CD14-positive monocyte (primary cell): ENCODE measurements around the gene MEPCE. TPM values are rescaled to one million over a fixed set of nuclear protein-coding genes. Genes with fewer than 3 reads are reported as not detected.

ENCODE experiments used
- DNase-seq, 3 donors: peaks; one replicate each; pipeline ENCODE4 v3.0.0-alpha.2; 2011 to 2022
- H2AFZ ChIP-seq: 2 replicates; pipeline ENCODE4 v1.6.0; 2012; ENCODE audit warnings: mild to moderate bottlenecking, low read depth, low read length, inconsistent platforms; ENCODE audit not compliant: insufficient read depth, poor library complexity, severe bottlenecking
- H3K27ac ChIP-seq, 2 donors: 1 replicate in 1 of 2; 2 replicates in 1 of 2; pipeline ENCODE4 v1.5.1; 2012 to 2013; ENCODE audit warnings: low read length in 2 of 2, control low read depth in 1 of 2, inconsistent platforms in 1 of 2, low read depth in 1 of 2, mild to moderate bottlenecking in 1 of 2
- H3K27me3 ChIP-seq, 2 donors: one replicate each; pipeline versions ENCODE4 v1.6.0 to v1.6.1; 2011 to 2013; ENCODE audit warnings: low read length in 2 of 2; ENCODE audit not compliant: control insufficient read depth in 2 of 2, insufficient read depth in 2 of 2
- H3K36me3 ChIP-seq, 2 donors: replicated peaks in 1 of 2; 1 replicate in 1 of 2; 2 replicates in 1 of 2; pipeline versions ENCODE4 v1.5.1 to v1.6.1; 2012 to 2013; ENCODE audit warnings: low read length in 2 of 2, control low read depth in 1 of 2, inconsistent platforms in 1 of 2, mild to moderate bottlenecking in 1 of 2; ENCODE audit not compliant: insufficient read depth in 2 of 2, control insufficient read depth in 1 of 2
- H3K4me1 ChIP-seq, 2 donors: 1 replicate in 1 of 2; 2 replicates in 1 of 2; pipeline versions ENCODE4 v1.5.1 to v1.6.1; 2012 to 2013; ENCODE audit warnings: low read length in 2 of 2, control low read depth in 1 of 2, inconsistent platforms in 1 of 2, mild to moderate bottlenecking in 1 of 2, moderate library complexity in 1 of 2; ENCODE audit not compliant: insufficient read depth in 2 of 2, control insufficient read depth in 1 of 2
- H3K4me2 ChIP-seq: replicated peaks from 2 replicates; pipeline ENCODE3; 2012; ENCODE audit warnings: low read length, moderate library complexity, mild to moderate bottlenecking; ENCODE audit not compliant: poor library complexity, severe bottlenecking; ENCODE audit errors: extremely low read depth
- H3K4me3 ChIP-seq, 3 experiments: fragments of 200-600 bp in 1 of 3; sonication (generic) in 1 of 3; replicated peaks in 1 of 3; 1 replicate in 2 of 3; 2 replicates in 1 of 3; pipeline ENCODE4 v1.5.1; 2011 to 2013; ENCODE audit warnings: low read length in 3 of 3, mild to moderate bottlenecking in 3 of 3, control low read depth in 2 of 3, low read depth in 2 of 3, inconsistent platforms in 1 of 3, moderate library complexity in 1 of 3
- H3K79me2 ChIP-seq: 2 replicates; pipeline ENCODE4 v1.6.0; 2012; ENCODE audit warnings: mild to moderate bottlenecking, control low read depth, inconsistent platforms, low read length, moderate library complexity; ENCODE audit not compliant: insufficient read depth
- H3K9ac ChIP-seq: 2 replicates; pipeline ENCODE4 v1.6.0; 2017; ENCODE audit warnings: low read length, mild to moderate bottlenecking; ENCODE audit not compliant: insufficient read depth, poor library complexity, severe bottlenecking
- H3K9me3 ChIP-seq, 2 donors: replicated peaks in 1 of 2; 1 replicate in 1 of 2; 2 replicates in 1 of 2; pipeline versions ENCODE4 v1.5.1 to v1.6.1; 2012 to 2013; ENCODE audit warnings: low read length in 2 of 2, control low read depth in 1 of 2; ENCODE audit not compliant: control insufficient read depth in 1 of 2, insufficient read depth in 1 of 2
- H4K20me1 ChIP-seq: 2 replicates; pipeline ENCODE4 v1.6.0; 2012; ENCODE audit warnings: mild to moderate bottlenecking, low read length, control low read depth, moderate library complexity; ENCODE audit not compliant: insufficient read depth
- H3K27ac Mint-ChIP-seq, 7 donors: one replicate each; pipeline ENCODE4 v1.8.0; 2020; ENCODE audit warnings: mild to moderate bottlenecking in 7 of 7, mixed read lengths in 7 of 7, moderate library complexity in 6 of 7, inconsistent platforms in 2 of 7
- H3K27me3 Mint-ChIP-seq, 3 donors: one replicate each; pipeline ENCODE4 v1.8.0; 2021 to 2022; ENCODE audit warnings: low read depth in 3 of 3, mild to moderate bottlenecking in 3 of 3, mixed read lengths in 3 of 3, moderate library complexity in 3 of 3, inconsistent platforms in 1 of 3
- H3K36me3 Mint-ChIP-seq, 2 donors: one replicate each; pipeline ENCODE4 v1.8.0; 2020; ENCODE audit warnings: mixed read lengths in 2 of 2, inconsistent platforms in 1 of 2, mild to moderate bottlenecking in 1 of 2
- H3K4me1 Mint-ChIP-seq: one replicate; pipeline ENCODE4 v1.8.0; 2020; ENCODE audit warnings: mild to moderate bottlenecking, mixed read lengths
- H3K4me3 Mint-ChIP-seq, 2 donors: one replicate each; pipeline ENCODE4 v1.8.0; 2020; ENCODE audit warnings: mild to moderate bottlenecking in 2 of 2, mixed read lengths in 2 of 2, moderate library complexity in 1 of 2
- H3K9me3 Mint-ChIP-seq, 7 donors: one replicate each; pipeline ENCODE4 v1.8.0; 2020 to 2022; ENCODE audit warnings: mixed read lengths in 7 of 7, mild to moderate bottlenecking in 6 of 7, moderate library complexity in 6 of 7, inconsistent platforms in 2 of 7
- CTCF ChIP-seq: fragments of 200-600 bp; IDR thresholded peaks from one replicate; pipeline ENCODE4 v1.8.0; 2022; ENCODE audit warnings: antibody characterized with exemption, mild to moderate bottlenecking
- whole genome bisulfite sequencing: methylation state at CpG from one replicate; pipeline ENCODE4 v1.1.5; 2013; ENCODE audit warnings: missing lambda C conversion rate; ENCODE audit not compliant: insufficient coverage; 5-methylcytosine and 5-hydroxymethylcytosine counted together
- intact Hi-C, 2 donors: fragments of 100-400 bp; cut with micrococcal nuclease; formaldehyde crosslinking; loops; one replicate each; pipeline versions ENCODE4 v1.15.0 to v1.15.1; 2023
- polyA plus RNA-seq, 3 donors: library from polyadenylated mRNA; depleted of rRNA in 1 of 3; unstranded in 2 of 3; stranded (reverse) in 1 of 3; fragments of 300-500 nt in 2 of 3; fragments of >200 nt in 1 of 3; fragmentation: Illumina TruSeq in 2 of 3; gene quantifications; 1 replicate in 2 of 3; 2 replicates in 1 of 3; pipeline ENCODE4 v1.2.3, GENCODE V29; 2012 to 2021

Gene MEPCE
- polyA plus RNA-seq, 3 donors, result 2.9 to 43.2 (median 3.3) TPM

- Mint-ChIP-seq H3K4me3 (no peak overlapping the region), H3K4me1 (peaks cover 47% of the 10 kb centered on the region), H3K9me3 (peaks cover 0 to 3% (median 0%) of the 10 kb centered on the region in 7 donors), H3K27me3 (peaks cover 0 to 2% (median 2%) of the 10 kb centered on the region in 3 donors), H3K36me3 (peaks cover 80 to 87% of the 10 kb centered on the region in 2 donors), H3K27ac (peak overlapping the region in 3 of 7 donors; percentile 21 to 72 (median 34))
- WGBS, result 76% methylated on average over 5 of the region's 5 CpGs
- H3K9ac ChIP-seq, result no peak overlapping the region
- H3K27me3 ChIP-seq, result no peaks in the 10 kb centered on the region
- H3K36me3 ChIP-seq, result peaks cover 63 to 88% of the 10 kb centered on the region in 2 donors
- no peak for DNase-seq
- intact Hi-C loops, result loop anchor here in 1 of 2 donors (5.0 kb wide), 1 partner anchor 55 kb away; no protein-coding TSS in a partner anchor
- H4K20me1 ChIP-seq, result peaks cover 55% of the 10 kb centered on the region
- no peak overlapping the region for H3K4me3 ChIP-seq
- peak overlapping the region in 1 of 2 donors; percentile 33 for H3K27ac ChIP-seq
- peaks cover 20 to 34% of the 10 kb centered on the region in 2 donors for H3K4me1 ChIP-seq
- H2AFZ ChIP-seq, result no peak overlapping the region
- H3K79me2 ChIP-seq, result peaks cover 10% of the 10 kb centered on the region
- H3K4me2 ChIP-seq, result no peak overlapping the region
- no peaks in the 10 kb centered on the region for H3K9me3 ChIP-seq
- no peak for TF ChIP-seq CTCF
Measured at GRCh38 chr7:100401811-100402210, 27.8 kb upstream of the MEPCE start.

DNA sequence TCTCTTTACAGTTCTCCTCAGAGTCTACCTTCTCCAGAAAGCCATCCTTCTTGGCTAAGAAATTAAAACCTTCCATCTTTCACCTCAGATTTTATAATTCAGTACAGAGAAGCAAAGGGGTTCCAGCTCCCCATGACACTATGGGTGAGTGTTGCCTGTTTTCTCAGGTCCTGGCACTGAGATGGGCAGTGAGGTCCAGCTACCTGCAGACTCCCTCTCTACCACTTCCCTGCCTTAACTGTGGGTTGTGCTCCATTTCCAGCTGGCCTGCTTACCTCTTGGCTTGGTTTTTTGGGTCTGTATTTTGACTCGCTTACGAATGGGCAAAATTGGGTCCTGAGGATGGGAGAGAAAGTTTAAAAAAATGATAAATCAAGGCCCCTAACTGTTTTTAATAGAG, 27.4 kb upstream of the MEPCE start:
- no peak for TF ChIP-seq CTCF
- Mint-ChIP-seq H3K36me3 (peaks cover 84 to 91% of the 10 kb centered on the region in 2 donors), H3K9me3 (peaks cover 0 to 3% (median 0%) of the 10 kb centered on the region in 7 donors), H3K4me1 (peaks cover 46% of the 10 kb centered on the region), H3K27ac (peak overlapping the region in 3 of 7 donors; percentile 21 to 72 (median 34)), H3K4me3 (no peak overlapping the region), H3K27me3 (peaks cover 0 to 2% (median 2%) of the 10 kb centered on the region in 3 donors)
- Histone ChIP-seq H3K4me3 (no peak overlapping the region), H3K4me1 (peaks cover 16 to 33% of the 10 kb centered on the region in 2 donors), H2AFZ (no peak overlapping the region), H3K79me2 (peaks cover 6% of the 10 kb centered on the region), H3K27ac (peak overlapping the region in 1 of 2 donors; percentile 33), H3K9ac (no peak overlapping the region), H3K4me2 (no peak overlapping the region), H3K27me3 (no peaks in the 10 kb centered on the region), H3K36me3 (peaks cover 66 to 92% of the 10 kb centered on the region in 2 donors), H4K20me1 (peaks cover 55% of the 10 kb centered on the region), H3K9me3 (no peaks in the 10 kb centered on the region)
- intact Hi-C loops, result loop anchor here in 1 of 2 donors (5.0 kb wide), 1 partner anchor 55 kb away; no protein-coding TSS in a partner anchor
- DNase-seq, result no peak
- 95% methylated on average over 2 of the region's 2 CpGs for WGBS
